Uterus (tissue), 4 donors: ENCODE measurements around the gene SLC22A25. TPM values are rescaled to one million over a fixed set of nuclear protein-coding genes. Genes with fewer than 3 reads are reported as not detected.
"Not testable (repeated sequence)": the region's sequence is repeated elsewhere in the genome, so short reads cannot be mapped to it uniquely, and the experiment has no call there.

Source experiments
- DNase-seq, 2 donors: peaks; one replicate each; pipeline ENCODE4 v3.0.0-alpha.2; 2019 to 2020
- H3K27ac ChIP-seq, 2 donors: fragments of 200-600 bp; sonication (generic); 1 replicate in 1 of 2; 2 replicates in 1 of 2; pipeline ENCODE4 v1.5.1; 2016 to 2018
- H3K27me3 ChIP-seq, 2 donors: fragments of 200-600 bp; sonication (generic); one replicate each; pipeline ENCODE4 v1.5.1; 2018 to 2019; ENCODE audit warnings: control low read depth in 1 of 2
- H3K36me3 ChIP-seq, 2 donors: fragments of 200-600 bp; sonication (generic); one replicate each; pipeline ENCODE4 v1.5.1; 2019; ENCODE audit warnings: control low read depth in 1 of 2
- H3K4me1 ChIP-seq, 2 donors: fragments of 200-600 bp; sonication (generic); one replicate each; pipeline ENCODE4 v1.5.1; 2018 to 2019; ENCODE audit warnings: control low read depth in 1 of 2
- H3K4me3 ChIP-seq, 2 donors: fragments of 200-600 bp; sonication (generic); 1 replicate in 1 of 2; 2 replicates in 1 of 2; pipeline ENCODE4 v1.5.1; 2018 to 2019; ENCODE audit warnings: mild to moderate bottlenecking in 1 of 2
- H3K9me3 ChIP-seq, 2 donors: fragments of 200-600 bp; sonication (generic); one replicate each; pipeline ENCODE4 v1.5.1; 2019; ENCODE audit warnings: control low read depth in 1 of 2
- CTCF ChIP-seq, 4 experiments: fragments of 200-600 bp in 2 of 4; fragments of 450-650 bp in 2 of 4; sonication (generic) in 2 of 4; IDR thresholded peaks; one replicate each; pipeline ENCODE4 v1.5.1; 2016 to 2019; ENCODE audit warnings: antibody characterized with exemption in 4 of 4, mild to moderate bottlenecking in 2 of 4, moderate library complexity in 1 of 4
- POLR2A ChIP-seq, 2 donors: fragments of 450-650 bp; IDR thresholded peaks; one replicate each; pipeline ENCODE4 v1.6.1; 2016; ENCODE audit warnings: antibody characterized with exemption in 2 of 2, mild to moderate bottlenecking in 1 of 2, moderate library complexity in 1 of 2
- intact Hi-C: fragments of 100-400 bp; cut with DNase I; formaldehyde crosslinking; loops from one replicate; pipeline ENCODE4 v1.15.1; 2023; ENCODE audit warnings: low total_unique reads
- total RNA-seq, 4 donors: library from RNA; depleted of rRNA in 3 of 4; stranded (reverse); fragments of >200 nt in 3 of 4; gene quantifications; one replicate each; pipeline versions ENCODE4 v1.1.0 to v1.2.4, GENCODE V29; 2014 to 2023
- donor health status: DM: yes; HTN: yes; CAD: no.

Gene SLC22A25
- total RNA-seq, 4 donors from 2014 or later = not detected

GRCh38 chr11:63248966-63249365 lies 5.6 kb upstream of the SLC22A25 start:
- intact Hi-C loops = no loop called here
- DNase-seq = no peak
- Histone ChIP-seq H3K9me3 (no peaks in the 10 kb centered on the region), H3K4me3 (no peak overlapping the region), H3K36me3 (no peaks in the 10 kb centered on the region), H3K4me1 (no peaks in the 10 kb centered on the region), H3K27ac (no peak overlapping the region), H3K27me3 (no peaks in the 10 kb centered on the region)
- no peak for TF ChIP-seq POLR2A (IDR thresholded peaks at IDR 0.05)

GRCh38 chr11:63247237-63248002 lies 4.0 kb upstream of the SLC22A25 start:
- not testable (repeated sequence) for DNase-seq, H3K9me3 ChIP-seq

GRCh38 chr11:63246045-63246444 lies 2.6 kb upstream of the SLC22A25 start:
- intact Hi-C loops = no loop called here
- no peaks in the 10 kb centered on the region for H3K9me3 ChIP-seq
- H3K4me1 ChIP-seq = no peaks in the 10 kb centered on the region
- no peak for TF ChIP-seq CTCF (IDR thresholded peaks at IDR 0.05)
- TF ChIP-seq POLR2A (IDR thresholded peaks at IDR 0.05) = no peak
- H3K27ac ChIP-seq = no peak overlapping the region
- H3K36me3 ChIP-seq = no peaks in the 10 kb centered on the region
- H3K27me3 ChIP-seq = no peaks in the 10 kb centered on the region
- H3K4me3 ChIP-seq = no peak overlapping the region
- DNase-seq = no peak

More at GRCh38 chr11:63247237-63248002, 4.0 kb upstream of the SLC22A25 start:
- intact Hi-C loops, H3K27ac ChIP-seq, H3K4me1 ChIP-seq, H3K36me3 ChIP-seq, H3K4me3 ChIP-seq, H3K27me3 ChIP-seq: not testable (repeated sequence)

GRCh38 chr11:63244862-63245261 lies 1.5 kb upstream of the SLC22A25 start:
- no peaks in the 10 kb centered on the region for H3K27me3 ChIP-seq

GRCh38 chr11:63242089-63242781 lies 1.2 kb downstream of the SLC22A25 start:
- intact Hi-C loops = no loop called here

More at GRCh38 chr11:63244862-63245261, 1.5 kb upstream of the SLC22A25 start:
- TF ChIP-seq CTCF (IDR thresholded peaks at IDR 0.05) (no peak), POLR2A (IDR thresholded peaks at IDR 0.05) (no peak)
- no peak for DNase-seq
- no peaks in the 10 kb centered on the region for H3K4me1 ChIP-seq
- H3K27ac ChIP-seq = no peak overlapping the region
- no peaks in the 10 kb centered on the region for H3K36me3 ChIP-seq
- intact Hi-C loops = no loop called here
- H3K4me3 ChIP-seq = no peak overlapping the region
- H3K9me3 ChIP-seq = no peaks in the 10 kb centered on the region

More at GRCh38 chr11:63242089-63242781, 1.2 kb downstream of the SLC22A25 start:
- TF ChIP-seq POLR2A (IDR thresholded peaks at IDR 0.05) (no peak), CTCF (IDR thresholded peaks at IDR 0.05) (no peak)
- H3K9me3 ChIP-seq = no peaks in the 10 kb centered on the region
- H3K27me3 ChIP-seq = no peaks in the 10 kb centered on the region
- DNase-seq = no peak
- H3K36me3 ChIP-seq = no peaks in the 10 kb centered on the region
- H3K4me1 ChIP-seq = no peaks in the 10 kb centered on the region
- no peak overlapping the region for H3K27ac ChIP-seq
- no peak overlapping the region for H3K4me3 ChIP-seq
